Endothelial cell (in vitro differentiated cells): Measurements from ENCODE around the gene CEP290. TPM values are rescaled to one million over a fixed set of nuclear protein-coding genes. Genes with fewer than 3 reads are reported as not detected.

Experiments used
- DNase-seq: peaks from one replicate; pipeline ENCODE4 v3.0.0; 2021; ENCODE audit warnings: low spot score
- H3K27ac Mint-ChIP-seq: one replicate; pipeline ENCODE4 v1.8.0; 2021; ENCODE audit warnings: mixed read lengths, inconsistent platforms; ENCODE audit not compliant: unreplicated experiment
- H3K27me3 Mint-ChIP-seq: one replicate; pipeline ENCODE4 v1.8.0; 2021; ENCODE audit warnings: mild to moderate bottlenecking, moderate library complexity, mixed read lengths, inconsistent platforms; ENCODE audit not compliant: unreplicated experiment
- H3K36me3 Mint-ChIP-seq: one replicate; pipeline ENCODE4 v1.8.0; 2021; ENCODE audit warnings: mild to moderate bottlenecking, low read depth, mixed read lengths, inconsistent platforms; ENCODE audit not compliant: unreplicated experiment
- H3K4me1 Mint-ChIP-seq: one replicate; pipeline ENCODE4 v1.8.0; 2021; ENCODE audit warnings: mild to moderate bottlenecking, mixed read lengths, inconsistent platforms; ENCODE audit not compliant: unreplicated experiment
- H3K4me3 Mint-ChIP-seq: one replicate; pipeline ENCODE4 v1.8.0; 2021; ENCODE audit warnings: mild to moderate bottlenecking, mixed read lengths, inconsistent platforms; ENCODE audit not compliant: unreplicated experiment
- H3K9me3 Mint-ChIP-seq: one replicate; pipeline ENCODE4 v1.8.0; 2021; ENCODE audit warnings: mixed read lengths, inconsistent platforms; ENCODE audit not compliant: unreplicated experiment
- CTCF ChIP-seq: fragments of 200-600 bp; sonication (generic); IDR thresholded peaks from one replicate; pipeline ENCODE4 v1.5.0; 2021; ENCODE audit warnings: antibody characterized with exemption; ENCODE audit not compliant: unreplicated experiment
- total RNA-seq: library from RNA; stranded (reverse); fragmentation: NEBNext Ultra II Directional; extraction: Animal tissue kit (Norgen Biotek cat#: 25700); gene quantifications from one replicate; pipeline ENCODE4 v1.2.1, GENCODE V29; 2021; ENCODE audit not compliant: unreplicated experiment

The CEP290 gene
- total RNA-seq, 1 donor from 2014 or later = 13.9 TPM

- H3K27ac Mint-ChIP-seq = no peak within 1 kb of the TSS
- peaks cover 6% of the 10 kb centered on the region for H3K9me3 Mint-ChIP-seq
- no peak for TF ChIP-seq CTCF
Observed at GRCh38 chr12:88029093-88029665, 112.7 kb downstream of the CEP290 start, which contains the start of gene C12orf50. C12orf50 (minus strand) TSS chr12:88029401; CDS start chr12:88026962, 2,439 bp downstream.

GRCh38 chr12:88026196-88026595 is 115.7 kb downstream of the CEP290 start:
- no peak overlapping the region for H3K27ac Mint-ChIP-seq
- no peak overlapping the region for H3K4me3 Mint-ChIP-seq
- no peak for DNase-seq
- no peaks in the 10 kb centered on the region for H3K4me1 Mint-ChIP-seq
- H3K36me3 Mint-ChIP-seq = no peaks in the 10 kb centered on the region
- no peak for TF ChIP-seq CTCF
- no peaks in the 10 kb centered on the region for H3K9me3 Mint-ChIP-seq
- no peaks in the 10 kb centered on the region for H3K27me3 Mint-ChIP-seq

More at GRCh38 chr12:88029093-88029665, 112.7 kb downstream of the CEP290 start, which contains the start of gene C12orf50:
- H3K4me1 Mint-ChIP-seq = no peaks in the 10 kb centered on the region
- no peak for DNase-seq
- peaks cover 6% of the 10 kb centered on the region for H3K36me3 Mint-ChIP-seq
- peaks cover 1% of the 10 kb centered on the region for H3K27me3 Mint-ChIP-seq
- H3K4me3 Mint-ChIP-seq = no peak within 1 kb of the TSS

GRCh38 chr12:88017964-88018363 is 123.9 kb downstream of the CEP290 start:
- H3K27ac Mint-ChIP-seq = no peak overlapping the region
- DNase-seq = no peak
- no peaks in the 10 kb centered on the region for H3K4me1 Mint-ChIP-seq
- TF ChIP-seq CTCF = no peak
- peaks cover 4% of the 10 kb centered on the region for H3K36me3 Mint-ChIP-seq
- H3K9me3 Mint-ChIP-seq = peaks cover 7% of the 10 kb centered on the region
- H3K4me3 Mint-ChIP-seq = no peak overlapping the region
- peaks cover 2% of the 10 kb centered on the region for H3K27me3 Mint-ChIP-seq

- Mint-ChIP-seq H3K36me3 (peaks cover 4% of the 10 kb centered on the region), H3K9me3 (peaks cover 7% of the 10 kb centered on the region), H3K27ac (no peak overlapping the region), H3K4me1 (no peaks in the 10 kb centered on the region), H3K4me3 (no peak overlapping the region), H3K27me3 (peaks cover 2% of the 10 kb centered on the region)
- no peak for DNase-seq
- TF ChIP-seq CTCF = no peak
Observed at GRCh38 chr12:88015825-88016224, 126.1 kb downstream of the CEP290 start.

- no peak overlapping the region for H3K27ac Mint-ChIP-seq
- no peaks in the 10 kb centered on the region for H3K4me1 Mint-ChIP-seq
- H3K4me3 Mint-ChIP-seq = no peak overlapping the region
- H3K9me3 Mint-ChIP-seq = no peaks in the 10 kb centered on the region
- no peaks in the 10 kb centered on the region for H3K27me3 Mint-ChIP-seq
- no peaks in the 10 kb centered on the region for H3K36me3 Mint-ChIP-seq
- no peak for TF ChIP-seq CTCF
- DNase-seq = no peak
Observed at GRCh38 chr12:88011755-88012154, 130.1 kb downstream of the CEP290 start.
